ENCODE data around the gene DEAF1.

The DEAF1 gene

GRCh38 chr11:607020-607780, 87.8 kb downstream of the DEAF1 start:
- ChIA-PET POLR2A (no interaction called here), CTCF (no interaction called here)

GRCh38 chr11:606245-606644, 88.8 kb downstream of the DEAF1 start:
- no peak for DNase-seq (ENCODE audit: extremely low spot score)
- POLR2A ChIA-PET, result no interaction called here
- TF ChIP-seq NFRKB (IDR thresholded peaks at IDR 0.05), result no peak
- no peak for TF ChIP-seq FOXM1 (IDR thresholded peaks at IDR 0.05; ENCODE audit: borderline replicate concordance)
- TF ChIP-seq PKNOX1 (IDR thresholded peaks at IDR 0.05), result no peak
- TF ChIP-seq ELF4 (IDR thresholded peaks at IDR 0.05), result no peak
- no peak for TF ChIP-seq SUZ12 (IDR thresholded peaks at IDR 0.05)
- TF ChIP-seq BHLHE40 (IDR thresholded peaks at IDR 0.05; ENCODE audit: borderline replicate concordance), result no peak
- TF ChIP-seq ZNF384 (IDR thresholded peaks at IDR 0.05), result no peak
- TF ChIP-seq FOXA1 (IDR thresholded peaks at IDR 0.05), result no peak
- no peak for TF ChIP-seq L3MBTL2 (conservative IDR thresholded peaks at IDR 0.05)
- TF ChIP-seq CTBP1 (IDR thresholded peaks at IDR 0.05; ENCODE audit: borderline replicate concordance), result no peak
- TF ChIP-seq ARNT (IDR thresholded peaks at IDR 0.05), result no peak
- TF ChIP-seq LEF1 (IDR thresholded peaks at IDR 0.05; ENCODE audit: borderline replicate concordance), result no peak
- no peak for TF ChIP-seq SP1 (IDR thresholded peaks at IDR 0.05)
- TF ChIP-seq HDGF (IDR thresholded peaks at IDR 0.05; ENCODE audit: borderline replicate concordance), result no peak
- TF ChIP-seq TARDBP (IDR thresholded peaks at IDR 0.05), result no peak
- TF ChIP-seq FOXK2 (IDR thresholded peaks at IDR 0.05), result no peak
- CTCF ChIA-PET, result no interaction called here

More at GRCh38 chr11:607020-607780, 87.8 kb downstream of the DEAF1 start:
- DNase-seq (ENCODE audit: extremely low spot score), result no peak
- no peak for TF ChIP-seq BHLHE40 (IDR thresholded peaks at IDR 0.05; ENCODE audit: borderline replicate concordance)
- no peak for TF ChIP-seq FOXK2 (IDR thresholded peaks at IDR 0.05)
- TF ChIP-seq SP1 (IDR thresholded peaks at IDR 0.05), result no peak
- no peak for TF ChIP-seq SUZ12 (IDR thresholded peaks at IDR 0.05)
- TF ChIP-seq LEF1 (IDR thresholded peaks at IDR 0.05; ENCODE audit: borderline replicate concordance), result no peak
- no peak for TF ChIP-seq ELF4 (IDR thresholded peaks at IDR 0.05)
- no peak for TF ChIP-seq L3MBTL2 (conservative IDR thresholded peaks at IDR 0.05)
- no peak for TF ChIP-seq TARDBP (IDR thresholded peaks at IDR 0.05)

- TF ChIP-seq PKNOX1 (IDR thresholded peaks at IDR 0.05), result no peak
- no peak for TF ChIP-seq FOXA1 (IDR thresholded peaks at IDR 0.05)
- TF ChIP-seq SP1 (IDR thresholded peaks at IDR 0.05), result no peak
- DNase-seq (ENCODE audit: extremely low spot score), result no peak
- ChIA-PET CTCF (interaction anchor here (0.6 kb wide), 1 partner anchor 355 kb away, joined by 3 read pairs; no protein-coding TSS in a partner anchor), POLR2A (no interaction called here)
Observed at GRCh38 chr11:605286-606129, 89.5 kb downstream of the DEAF1 start.

- DNase-seq (ENCODE audit: extremely low spot score), result no peak
- ChIA-PET CTCF (no interaction called here), POLR2A (no interaction called here)
- TF ChIP-seq ELF4 (IDR thresholded peaks at IDR 0.05) (no peak), PKNOX1 (IDR thresholded peaks at IDR 0.05) (no peak), FOXA1 (IDR thresholded peaks at IDR 0.05) (no peak), TARDBP (IDR thresholded peaks at IDR 0.05) (no peak), BHLHE40 (IDR thresholded peaks at IDR 0.05; ENCODE audit: borderline replicate concordance) (no peak), ARNT (IDR thresholded peaks at IDR 0.05) (no peak), NFRKB (IDR thresholded peaks at IDR 0.05) (no peak), CTBP1 (IDR thresholded peaks at IDR 0.05; ENCODE audit: borderline replicate concordance) (no peak), SUZ12 (IDR thresholded peaks at IDR 0.05) (no peak), ZNF384 (IDR thresholded peaks at IDR 0.05) (no peak), L3MBTL2 (conservative IDR thresholded peaks at IDR 0.05) (no peak), FOXM1 (IDR thresholded peaks at IDR 0.05; ENCODE audit: borderline replicate concordance) (no peak), SP1 (IDR thresholded peaks at IDR 0.05) (no peak), LEF1 (IDR thresholded peaks at IDR 0.05; ENCODE audit: borderline replicate concordance) (no peak), HDGF (IDR thresholded peaks at IDR 0.05; ENCODE audit: borderline replicate concordance) (no peak), FOXK2 (IDR thresholded peaks at IDR 0.05) (no peak)
Observed at GRCh38 chr11:603154-603553, 91.9 kb downstream of the DEAF1 start.

- CTCF ChIA-PET, result no interaction called here
- no peak for TF ChIP-seq NFRKB (IDR thresholded peaks at IDR 0.05)
- TF ChIP-seq FOXM1 (IDR thresholded peaks at IDR 0.05; ENCODE audit: borderline replicate concordance), result no peak
- no peak for TF ChIP-seq BHLHE40 (IDR thresholded peaks at IDR 0.05; ENCODE audit: borderline replicate concordance)
- no peak for TF ChIP-seq ARNT (IDR thresholded peaks at IDR 0.05)
- TF ChIP-seq TARDBP (IDR thresholded peaks at IDR 0.05), result no peak
- no peak for TF ChIP-seq FOXK2 (IDR thresholded peaks at IDR 0.05)
- TF ChIP-seq LEF1 (IDR thresholded peaks at IDR 0.05; ENCODE audit: borderline replicate concordance), result no peak
- TF ChIP-seq SP1 (IDR thresholded peaks at IDR 0.05), result no peak
- no peak for TF ChIP-seq SUZ12 (IDR thresholded peaks at IDR 0.05)
- no peak for TF ChIP-seq CTBP1 (IDR thresholded peaks at IDR 0.05; ENCODE audit: borderline replicate concordance)
- TF ChIP-seq FOXA1 (IDR thresholded peaks at IDR 0.05), result no peak
- TF ChIP-seq L3MBTL2 (conservative IDR thresholded peaks at IDR 0.05), result no peak
- no peak for TF ChIP-seq HDGF (IDR thresholded peaks at IDR 0.05; ENCODE audit: borderline replicate concordance)
- TF ChIP-seq ELF4 (IDR thresholded peaks at IDR 0.05), result no peak
- no peak for TF ChIP-seq ZNF384 (IDR thresholded peaks at IDR 0.05)
- DNase-seq (ENCODE audit: extremely low spot score), result no peak
- POLR2A ChIA-PET, result no interaction called here
Observed at GRCh38 chr11:601573-602245, 93.3 kb downstream of the DEAF1 start.

All from HEK293T (cell line).